DOHH2 (cell line): ENCODE data around the gene IFTAP.

Experiments used
- CTCF ChIP-seq: fragments of 200-600 bp; sonication (generic); IDR thresholded peaks from one replicate; pipeline ENCODE4 v1.5.1; 2014; ENCODE audit warnings: antibody characterized with exemption, mild to moderate bottlenecking, low read depth, low read length; ENCODE audit not compliant: poor library complexity, severe bottlenecking
- EZH2phosphoT487 ChIP-seq: fragments of 200-600 bp; sonication (generic); IDR thresholded peaks from 2 replicates; pipeline ENCODE4 v1.6.1; 2017; ENCODE audit warnings: borderline replicate concordance, mild to moderate bottlenecking, antibody characterized with exemption, low read length, moderate library complexity, mixed read lengths

GRCh38 chr11:36695571-36695970 lies 101.3 kb downstream of the IFTAP start:
- TF ChIP-seq EZH2phosphoT487 (no peak), CTCF (no peak)
